ENCODE measurements around the gene SELENOV. TPM values are rescaled to one million over a fixed set of nuclear protein-coding genes. Genes with fewer than 3 reads are reported as not detected.

Gene SELENOV
- total RNA-seq, 1 experiment from 2014 or later = not detected

- no peak for TF ChIP-seq REST (IDR thresholded peaks at IDR 0.05; ENCODE audit: low read depth)
- no peak for TF ChIP-seq EZH2 (IDR thresholded peaks at IDR 0.05)
- no peak for TF ChIP-seq YY1 (IDR thresholded peaks at IDR 0.05; ENCODE audit: extremely low read depth, insufficient replicate concordance, low read depth, low read length)
These were observed 42.0 kb upstream of the SELENOV start (continued) for GRCh38 chr19:39472746-39473442.

DNA sequence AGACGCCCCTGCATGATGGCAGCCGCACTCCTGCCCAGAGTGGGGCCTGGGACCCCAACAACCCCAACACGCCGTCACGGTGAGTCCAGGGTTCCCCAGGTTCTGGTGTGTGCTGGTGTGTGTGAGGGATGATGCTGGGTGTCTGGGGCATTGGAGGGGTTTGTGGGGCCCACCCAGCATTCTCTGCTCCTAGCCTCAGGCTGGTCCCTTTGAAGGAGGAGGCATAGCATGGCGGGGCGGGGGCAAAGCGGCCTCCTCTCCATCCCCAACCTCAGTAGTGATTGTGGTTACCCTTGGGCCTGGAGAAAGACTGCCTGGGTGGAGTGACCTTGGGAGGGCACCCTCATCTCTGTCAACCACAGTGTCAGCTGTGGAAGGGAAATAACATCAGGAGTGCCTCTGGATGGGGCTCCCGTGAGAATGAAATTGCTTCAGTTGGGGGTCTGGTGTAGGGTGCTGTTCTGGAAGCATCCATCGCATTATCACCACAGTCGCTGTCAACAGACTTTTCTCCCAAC lies 41.4 kb upstream of the SELENOV start:
- intact Hi-C loops (cut with micrococcal nuclease) = no loop called here
- Histone ChIP-seq H3K9ac (ENCODE audit: low read length) (no peak overlapping the region), H3K4me2 (ENCODE audit: low read length) (no peak overlapping the region), H3K36me3 (ENCODE audit: control insufficient read depth in 1 of 2, insufficient read depth in 2 of 2, low read length in 2 of 2) (peaks cover 46 to 67% of the 10 kb centered on the region in 2 experiments; a peak in 3 of 4 replicates), H3K9me2 (ENCODE audit: insufficient read depth) (no peaks in the 10 kb centered on the region), H3K4me3 (replicated peaks in 1 of 2; ENCODE audit: low read depth in 1 of 2, low read length in 2 of 2) (no peak overlapping the region), H3K27me3 (ENCODE audit: insufficient read depth, low read length) (no peaks in the 10 kb centered on the region), H3K9me3 (ENCODE audit: control insufficient read depth in 1 of 2, insufficient read depth in 1 of 2, low read depth in 1 of 2, low read length in 2 of 2) (no peaks in the 10 kb centered on the region), H3K27ac (ENCODE audit: low read depth, low read length) (no peak overlapping the region), H3K79me2 (ENCODE audit: insufficient read depth, low read length) (no peaks in the 10 kb centered on the region; the same call in 1 of the 2 replicates), H2AFZ (ENCODE audit: low read depth, low read length, poor library complexity, severe bottlenecking) (no peak overlapping the region), H3K4me1 (ENCODE audit: control insufficient read depth in 1 of 2, insufficient read depth in 2 of 2, low read length in 2 of 2) (no peaks in the 10 kb centered on the region), H4K20me1 (ENCODE audit: insufficient read depth) (no peaks in the 10 kb centered on the region)
- ChIA-PET RAD21 (ENCODE audit: low non-redundant PET in 1 of 2, low total read pairs in 2 of 2, uncharacterized antibody in 2 of 2, unreplicated experiment in 2 of 2) (no interaction called here), CTCF (interaction anchor here (0.7 to 3.5 kb wide), 4 partner anchors 8 to 199 kb away, joined by 3 to 24 read pairs (median 3); partner anchors contain the start of gene EID2B), POLR2A (interaction anchor here (2.4 kb wide), 1 partner anchor 38 kb away, joined by 8 read pairs; the partner anchor contains the start of gene RPS16)
- DNase-seq (ENCODE audit: low read depth, low spot score) = no peak
- ATAC-seq = no peak
- TF ChIP-seq REST (IDR thresholded peaks at IDR 0.05; ENCODE audit: low read depth) = no peak
- no peak for TF ChIP-seq EGR1 (IDR thresholded peaks at IDR 0.05; ENCODE audit: low read depth)
- TF ChIP-seq ZNF274 (IDR thresholded peaks at IDR 0.05; ENCODE audit: low read depth, low read length) = no peak
- no peak for TF ChIP-seq POLR2AphosphoS5 (IDR thresholded peaks at IDR 0.05; ENCODE audit: low read depth, low read length)
- no peak for TF ChIP-seq SIN3A (IDR thresholded peaks at IDR 0.05; ENCODE audit: low read depth)
- TF ChIP-seq YY1 (IDR thresholded peaks at IDR 0.05; ENCODE audit: extremely low read depth, insufficient replicate concordance, low read depth, low read length) = no peak
- no TSS peak for BruUV-seq (replicated peaks)

All from HCT116 (cell line).